HT-29 (cell line): Measurements from ENCODE around the gene AKR7A3. TPM values are rescaled to one million over a fixed set of nuclear protein-coding genes. Genes with fewer than 3 reads are reported as not detected.

Experiments used
- DNase-seq: peaks from one replicate; pipeline ENCODE4 v3.0.0-alpha.2; 2015; ENCODE audit warnings: low spot score
- small RNA-seq: library from RNA; depleted of rRNA; stranded (forward); fragments of <200 nt; gene quantifications from one replicate; pipeline ENCODE3, GENCODE V24; 2014
- total RNA-seq: library from RNA; depleted of rRNA; stranded (reverse); fragments of >200 nt; shearing (Covaris generic); gene quantifications from 2 replicates; pipeline ENCODE4 v1.2.3, GENCODE V29; 2014; rRNA removed

The AKR7A3 gene
- total RNA-seq, 1 experiment from 2014 or later = 136 TPM

DNA sequence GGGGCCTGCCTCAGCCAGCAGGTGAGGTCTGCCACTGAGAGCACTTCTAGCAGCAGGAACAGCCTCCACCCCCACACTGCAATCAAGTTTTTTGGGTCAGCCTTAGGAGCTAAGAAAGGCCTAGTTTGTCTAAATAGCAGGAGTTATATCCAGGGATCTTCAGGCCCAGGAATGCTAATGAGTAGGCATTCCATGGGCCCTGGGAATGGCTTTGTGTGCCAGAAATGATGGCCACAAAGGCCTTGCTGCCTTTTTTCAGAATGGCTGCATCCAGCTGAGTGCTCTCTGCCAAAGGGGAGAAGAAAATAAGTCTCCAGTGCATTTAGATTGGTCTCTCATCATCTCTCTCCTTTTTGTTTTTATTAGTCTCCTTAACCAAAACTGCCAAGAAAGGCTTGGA lies 34.2 kb downstream of the AKR7A3 start:
- no peak for DNase-seq

DNA sequence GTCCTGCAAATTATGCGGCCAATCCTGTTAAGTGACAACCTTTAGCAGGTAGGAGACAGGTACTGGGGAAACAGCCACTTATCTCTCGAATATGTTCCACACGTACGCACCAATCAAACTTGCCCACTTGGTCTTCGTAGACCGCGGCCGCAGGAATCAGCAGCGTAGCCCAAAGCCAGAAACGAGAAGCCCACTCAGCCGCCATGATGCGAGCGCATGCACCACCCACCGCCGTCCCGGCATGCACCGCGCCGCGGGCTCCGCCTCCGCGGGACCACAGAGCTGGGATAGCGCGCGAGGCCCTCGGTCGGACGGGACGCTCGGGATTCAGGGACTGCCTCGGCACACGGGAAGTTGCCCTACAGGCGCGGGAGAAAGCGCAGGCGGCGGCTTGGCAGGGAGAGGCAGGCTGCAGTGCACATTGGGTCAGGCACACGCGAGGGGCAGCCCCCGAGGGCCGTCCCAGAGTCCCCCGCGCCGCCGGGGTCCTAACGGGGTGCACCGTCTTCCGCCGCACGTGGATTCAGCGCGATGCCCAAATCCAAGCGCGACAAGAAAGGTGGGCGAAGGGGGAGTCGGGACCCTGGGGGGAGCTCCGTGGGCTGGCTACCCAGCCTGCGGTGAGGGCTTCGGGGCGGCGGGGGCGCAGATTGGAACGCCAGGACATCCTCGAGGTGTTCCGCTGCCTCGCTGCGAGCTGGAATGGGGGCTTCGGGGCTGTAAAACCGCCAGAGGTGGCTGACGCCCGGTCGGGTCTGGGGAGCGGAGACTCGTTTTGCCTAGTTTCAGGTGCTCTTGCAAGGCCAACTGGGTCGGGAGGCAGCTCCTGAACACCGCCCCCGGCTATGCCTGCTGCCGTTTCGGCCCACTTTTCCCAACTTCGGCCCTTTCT lies 37.0 kb downstream of the AKR7A3 start, which contains the start of the genes EMC1 and MRTO4:
Gene EMC1, minus strand, starts transcription at position 220 of the 892 bp plus-strand sequence. Its CDS starts 15 bp downstream, at position 205.
Gene MRTO4, plus strand, starts transcription at position 501 of the 892 bp plus-strand sequence. Its CDS starts 31 bp downstream, at position 532.
- peak; percentile 90 for DNase-seq

- DNase-seq = peak; percentile 43
Observed at GRCh38 chr1:19250629-19251304, 37.8 kb downstream of the AKR7A3 start.

DNA sequence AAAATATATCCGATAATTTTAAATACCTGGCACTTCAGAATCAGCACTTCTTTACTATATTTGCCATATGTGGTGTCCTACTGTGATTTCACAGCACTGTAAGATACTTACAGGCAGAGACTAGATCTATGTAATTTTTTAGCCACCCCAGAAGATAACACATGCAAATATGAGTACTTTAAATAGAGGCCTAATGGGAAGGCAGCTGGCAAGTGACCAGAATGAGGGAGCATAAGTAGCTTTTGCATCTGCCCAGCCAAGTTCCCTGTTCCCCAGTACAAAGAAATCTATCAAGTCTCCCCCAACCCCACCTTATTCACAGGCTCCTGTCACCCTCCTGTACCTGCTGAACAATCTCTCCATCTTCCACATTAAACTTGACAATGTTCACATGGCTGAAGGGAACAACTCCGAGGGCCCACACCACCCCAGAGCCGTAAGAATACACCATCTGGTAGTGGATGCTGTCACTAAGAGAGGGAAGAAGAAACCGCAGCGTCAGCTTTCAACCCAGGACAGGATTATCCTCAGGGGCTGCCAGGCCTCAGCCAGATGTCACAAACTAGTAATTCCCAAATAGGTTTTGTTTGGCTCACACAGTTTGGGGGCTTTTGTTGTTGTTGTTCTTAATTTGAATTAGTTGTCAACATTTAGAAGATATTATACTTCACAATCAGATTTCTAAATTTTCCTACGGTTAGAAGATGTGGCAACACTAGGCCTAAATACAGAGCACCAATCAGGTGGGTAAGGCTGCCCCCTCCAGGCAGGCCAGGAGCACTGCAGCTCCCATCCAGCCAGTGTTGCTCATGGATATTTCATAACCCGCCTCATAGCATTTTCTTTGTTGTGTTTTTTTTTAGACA lies 47.7 kb downstream of the AKR7A3 start:
- DNase-seq = peak; percentile 61

GRCh38 chr1:19239876-19240275 lies 48.7 kb downstream of the AKR7A3 start:
- DNase-seq = no peak

DNA sequence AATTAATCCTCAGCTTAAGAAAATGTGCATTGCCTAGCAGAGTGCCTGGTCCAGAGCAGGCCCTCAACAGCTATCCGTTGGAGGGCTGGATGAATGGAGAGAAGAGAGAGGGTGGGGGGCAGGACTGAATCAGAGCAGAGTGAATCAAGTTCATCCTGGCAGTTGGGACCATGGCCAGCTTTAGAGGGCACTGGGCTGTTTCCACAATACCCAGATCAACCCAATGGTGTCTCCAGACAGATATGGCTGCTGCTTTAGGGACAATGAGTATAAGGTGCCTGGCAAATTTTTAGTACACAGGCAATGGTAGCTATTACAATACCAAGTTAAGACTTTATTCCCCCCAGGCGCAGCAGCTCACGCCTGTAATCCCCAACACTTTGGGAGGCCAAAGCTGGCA lies 54.3 kb downstream of the AKR7A3 start:
- DNase-seq = no peak

Small RNAs within 50 kb of the gene (small RNA-seq; reads per million reads assigned to genes)
- not detected for gene RNU6-1099P

Other genes with a start within 250 kb of the AKR7A3 start
- gene UBR4, start 78.5 kb downstream of the AKR7A3 start, total RNA-seq = 128 and 146 TPM in 2 replicates
- 43.8 and 48.6 TPM in 2 replicates for gene EMC1, start 37.2 kb downstream of the AKR7A3 start, total RNA-seq
- gene MRTO4, start 37.0 kb downstream of the AKR7A3 start, total RNA-seq = 94.9 and 96.1 TPM in 2 replicates
- gene AKR7A2, start 23.4 kb upstream of the AKR7A3 start, total RNA-seq = 202 and 211 TPM in 2 replicates
- gene SLC66A1, start 23.6 kb upstream of the AKR7A3 start, total RNA-seq = 27.2 and 27.9 TPM in 2 replicates
- gene CAPZB, start 196.8 kb upstream of the AKR7A3 start, total RNA-seq = 71.9 and 87.3 TPM in 2 replicates